H9 (cell line): ENCODE results near the gene XPO1. TPM values are rescaled to one million over a fixed set of nuclear protein-coding genes. Genes with fewer than 3 reads are reported as not detected.
A peak's percentile ranks its signal among the peaks of the same experiment; 100 is the strongest.

Experiments
- DNase-seq: peaks from one replicate; pipeline ENCODE4 v3.0.0-alpha.2; 2017
- H2AFZ ChIP-seq: one replicate; pipeline ENCODE4 v1.6.1; 2013; ENCODE audit warnings: mild to moderate bottlenecking, low read length, control low read depth, moderate library complexity
- H2AK5ac ChIP-seq: 2 replicates; pipeline ENCODE4 v1.6.1; 2013; ENCODE audit warnings: low read length, control low read depth, mixed read lengths; ENCODE audit not compliant: insufficient read length
- H2BK120ac ChIP-seq: one replicate; pipeline ENCODE4 v1.6.1; 2013; ENCODE audit warnings: low read depth, mild to moderate bottlenecking, low read length, control low read depth, inconsistent platforms; ENCODE audit not compliant: poor library complexity, severe bottlenecking
- H2BK12ac ChIP-seq: 2 replicates; pipeline ENCODE4 v1.6.1; 2013; ENCODE audit warnings: low read length, control low read depth, mixed read lengths, low read depth; ENCODE audit not compliant: insufficient read length
- H2BK15ac ChIP-seq: 2 replicates; pipeline ENCODE4 v1.6.1; 2013; ENCODE audit warnings: low read depth, low read length, control low read depth
- H2BK20ac ChIP-seq: one replicate; pipeline ENCODE4 v1.6.1; 2013; ENCODE audit warnings: low read depth, mild to moderate bottlenecking, low read length, control low read depth, inconsistent platforms; ENCODE audit not compliant: poor library complexity, severe bottlenecking
- H2BK5ac ChIP-seq: 2 replicates; pipeline ENCODE4 v1.6.1; 2013; ENCODE audit warnings: low read length, control low read depth, mixed read lengths; ENCODE audit not compliant: insufficient read length
- H3K14ac ChIP-seq: 2 replicates; pipeline ENCODE4 v1.6.1; 2013; ENCODE audit warnings: low read length, control low read depth; ENCODE audit not compliant: insufficient read depth
- H3K18ac ChIP-seq: 2 replicates; pipeline ENCODE4 v1.6.1; 2013; ENCODE audit warnings: low read depth, mild to moderate bottlenecking, mixed read lengths, low read length, control low read depth; ENCODE audit not compliant: insufficient read length
- H3K23ac ChIP-seq: 2 replicates; pipeline ENCODE4 v1.6.1; 2013; ENCODE audit warnings: low read length, control low read depth, mixed read lengths, low read depth; ENCODE audit not compliant: insufficient read length
- H3K23me2 ChIP-seq: 2 replicates; pipeline ENCODE4 v1.6.1; 2013; ENCODE audit warnings: low read depth, mild to moderate bottlenecking, mixed read lengths, low read length, control low read depth; ENCODE audit not compliant: insufficient read length, poor library complexity, severe bottlenecking
- H3K27ac ChIP-seq: 2 replicates; pipeline ENCODE4 v1.5.1; 2013; ENCODE audit warnings: low read length, control low read depth, mixed read lengths, low read depth; ENCODE audit not compliant: insufficient read length
- H3K27me3 ChIP-seq: 2 replicates; pipeline ENCODE4 v1.6.1; 2013; ENCODE audit warnings: low read length, control low read depth, inconsistent platforms; ENCODE audit not compliant: insufficient read depth
- H3K4ac ChIP-seq: 2 replicates; pipeline ENCODE4 v1.6.1; 2013; ENCODE audit warnings: low read depth, mild to moderate bottlenecking, control low read depth, inconsistent platforms, low read length, moderate library complexity
- H3K4me1 ChIP-seq: 2 replicates; pipeline ENCODE4 v1.6.1; 2013; ENCODE audit warnings: low read length, control low read depth, inconsistent platforms; ENCODE audit not compliant: insufficient read depth
- H3K4me2 ChIP-seq: 2 replicates; pipeline ENCODE4 v1.6.1; 2013; ENCODE audit warnings: low read length, control low read depth, mixed read lengths; ENCODE audit not compliant: insufficient read length, insufficient read depth
- H3K56ac ChIP-seq: 2 replicates; pipeline ENCODE4 v1.6.1; 2013; ENCODE audit warnings: low read depth, mild to moderate bottlenecking, mixed read lengths, low read length, control low read depth; ENCODE audit not compliant: insufficient read length
- H3K79me1 ChIP-seq: 2 replicates; pipeline ENCODE4 v1.6.1; 2013; ENCODE audit warnings: low read depth, mild to moderate bottlenecking, moderate library complexity, low read length, control low read depth, inconsistent platforms; ENCODE audit not compliant: insufficient read depth, poor library complexity, severe bottlenecking
- H3K79me2 ChIP-seq: 2 replicates; pipeline ENCODE4 v1.6.1; 2013; ENCODE audit warnings: low read length, control low read depth, inconsistent platforms; ENCODE audit not compliant: insufficient read depth
- H3K9ac ChIP-seq: 2 replicates; pipeline ENCODE4 v1.6.1; 2013; ENCODE audit warnings: low read length, control low read depth, mixed read lengths; ENCODE audit not compliant: insufficient read length; ENCODE audit errors: extremely low read depth
- H3K9me3 ChIP-seq: one replicate; pipeline ENCODE4 v1.6.1; 2013; ENCODE audit warnings: low read depth, low read length, inconsistent platforms; ENCODE audit not compliant: control insufficient read depth
- H3T11ph ChIP-seq: one replicate; pipeline ENCODE4 v1.6.1; 2013; ENCODE audit warnings: mild to moderate bottlenecking, low read length, control low read depth, inconsistent platforms
- H4K20me1 ChIP-seq: one replicate; pipeline ENCODE4 v1.6.1; 2013; ENCODE audit not compliant: control insufficient read depth, insufficient read length, insufficient read depth
- H4K5ac ChIP-seq: 2 replicates; pipeline ENCODE4 v1.6.1; 2013; ENCODE audit warnings: low read depth, mild to moderate bottlenecking, mixed read lengths, low read length, control low read depth; ENCODE audit not compliant: insufficient read length
- H4K8ac ChIP-seq: replicated peaks from 2 replicates; pipeline ENCODE4 v1.6.1; 2013; ENCODE audit warnings: low read length, control low read depth, mixed read lengths, low read depth; ENCODE audit not compliant: insufficient read length
- H4K91ac ChIP-seq: 2 replicates; pipeline ENCODE4 v1.6.1; 2013; ENCODE audit warnings: low read depth, mild to moderate bottlenecking, moderate library complexity, mixed read lengths, low read length, control low read depth; ENCODE audit not compliant: insufficient read length
- H3K27ac Mint-ChIP-seq, 3 experiments: 2 replicates in 2 of 3; 3 replicates in 1 of 3; pipeline ENCODE4 v1.8.0; 2020 to 2021; ENCODE audit warnings: mixed read lengths in 3 of 3, mild to moderate bottlenecking in 1 of 3, moderate library complexity in 1 of 3
- H3K27me3 Mint-ChIP-seq: 2 replicates; pipeline ENCODE4 v1.8.0; 2021; ENCODE audit warnings: low read depth, mild to moderate bottlenecking, moderate library complexity, mixed read lengths
- H3K36me3 Mint-ChIP-seq, 3 experiments: 2 replicates in 2 of 3; 3 replicates in 1 of 3; pipeline ENCODE4 v1.8.0; 2020 to 2021; ENCODE audit warnings: low read depth in 3 of 3, mixed read lengths in 3 of 3; ENCODE audit not compliant: insufficient read depth in 1 of 3
- H3K4me1 Mint-ChIP-seq, 2 experiments: 2 replicates each; pipeline ENCODE4 v1.8.0; 2020; ENCODE audit warnings: mixed read lengths in 2 of 2
- H3K4me3 Mint-ChIP-seq, 2 experiments: 2 replicates in 1 of 2; 3 replicates in 1 of 2; pipeline ENCODE4 v1.8.0; 2020 to 2021; ENCODE audit warnings: mild to moderate bottlenecking in 2 of 2, mixed read lengths in 2 of 2, moderate library complexity in 1 of 2
- H3K9me3 Mint-ChIP-seq, 2 experiments: 2 replicates in 1 of 2; 3 replicates in 1 of 2; pipeline ENCODE4 v1.8.0; 2020; ENCODE audit warnings: mild to moderate bottlenecking in 2 of 2, mixed read lengths in 2 of 2, moderate library complexity in 1 of 2
- CTCF ChIP-seq: fragments of 200-600 bp; sonication (generic); conservative IDR thresholded peaks from 3 replicates; pipeline ENCODE4 v1.8.0; 2021; ENCODE audit warnings: antibody characterized with exemption, mild to moderate bottlenecking
- WGBS: extraction: QIAGEN DNeasy Blood & Tissue Kit; methylation state at CpG from one replicate; pipeline ENCODE4 v1.1.7; 2013; ENCODE audit warnings: missing lambda C conversion rate, low lambda C conversion rate, mixed read lengths; ENCODE audit not compliant: insufficient read length; ENCODE audit errors: extremely low coverage; 5-methylcytosine and 5-hydroxymethylcytosine counted together
- total RNA-seq: library from RNA; stranded (reverse); gene quantifications from 2 replicates; pipeline ENCODE4 v1.2.1, GENCODE V29; 2021

XPO1 gene
- total RNA-seq, 1 experiment from 2014 or later: 320 TPM

GRCh38 chr2:61437170-61437569 lies 101.0 kb downstream of the XPO1 start:
- Histone ChIP-seq H2BK12ac (no peak overlapping the region), H3K56ac (no peak overlapping the region), H3K4me2 (no peak overlapping the region), H3K23me2 (no peaks in the 10 kb centered on the region), H3K4me1 (peaks cover 4% of the 10 kb centered on the region; the same call in 1 of the 2 replicates), H3K27ac (no peak overlapping the region), H3K79me2 (peaks cover 63% of the 10 kb centered on the region), H3K23ac (no peak overlapping the region), H2BK120ac (no peak overlapping the region), H3K18ac (no peak overlapping the region), H3K79me1 (peaks cover 4% of the 10 kb centered on the region), H3K4ac (no peak overlapping the region), H3K9ac (no peak overlapping the region), H3K9me3 (no peaks in the 10 kb centered on the region), H3K14ac (no peak overlapping the region), H4K20me1 (no peaks in the 10 kb centered on the region), H2AFZ (no peak overlapping the region), H2BK20ac (no peak overlapping the region), H4K5ac (no peak overlapping the region), H3K27me3 (no peaks in the 10 kb centered on the region), H2AK5ac (no peak overlapping the region), H2BK5ac (no peak overlapping the region), H3T11ph (no peak overlapping the region), H4K91ac (no peak overlapping the region), H2BK15ac (no peak overlapping the region), H4K8ac (no peak overlapping the region)
- Mint-ChIP-seq H3K4me3 (no peak overlapping the region), H3K27me3 (no peaks in the 10 kb centered on the region), H3K36me3 (peaks cover 5 to 11% (median 8%) of the 10 kb centered on the region in 3 experiments), H3K4me1 (peaks cover 33 to 42% of the 10 kb centered on the region in 2 experiments), H3K27ac (peak overlapping the region in 1 of 3 experiments; percentile 32; a peak in 1 of 7 replicates), H3K9me3 (peaks cover 4 to 6% of the 10 kb centered on the region in 2 experiments; a peak in 4 of 5 replicates)
- no peak for DNase-seq
- TF ChIP-seq CTCF: no peak
- no CpG with 5 or more reads among the region's 4 CpGs for WGBS
